Stimulated activated naive CD4-positive, alpha-beta T cell treated with Interleukin-2 at 50 U/mL for 16 hours (primary cell): Measurements from ENCODE around the gene RRP12.
"Not testable (repeated sequence)": the region's sequence is repeated elsewhere in the genome, so short reads cannot be mapped to it uniquely, and the experiment has no call there.

Experiments
- DNase-seq: peaks from one replicate; lab custom pipeline; 2025; lab: John Stamatoyannopoulos, UW

The RRP12 gene

DNA sequence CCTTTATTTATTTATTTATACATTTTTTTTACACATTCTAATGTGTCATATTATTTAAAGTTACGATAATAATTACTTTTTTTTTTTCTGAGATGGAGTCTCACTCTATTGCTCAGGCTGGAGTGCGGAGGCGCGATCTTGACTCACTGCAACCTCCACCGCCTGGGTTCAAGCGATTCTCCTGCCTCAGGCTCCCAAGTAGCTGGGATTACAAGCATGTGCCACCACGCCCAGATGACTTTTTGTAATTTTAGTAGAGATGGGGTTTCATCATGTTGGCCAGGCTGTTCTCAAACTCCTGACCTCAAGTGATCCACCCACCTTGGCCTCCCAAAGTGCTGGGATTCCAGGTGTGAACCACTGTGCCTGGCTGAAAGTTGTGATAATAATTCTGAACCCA is 5.3 kb upstream of the RRP12 start:
- DNase-seq: not testable (repeated sequence)

DNA sequence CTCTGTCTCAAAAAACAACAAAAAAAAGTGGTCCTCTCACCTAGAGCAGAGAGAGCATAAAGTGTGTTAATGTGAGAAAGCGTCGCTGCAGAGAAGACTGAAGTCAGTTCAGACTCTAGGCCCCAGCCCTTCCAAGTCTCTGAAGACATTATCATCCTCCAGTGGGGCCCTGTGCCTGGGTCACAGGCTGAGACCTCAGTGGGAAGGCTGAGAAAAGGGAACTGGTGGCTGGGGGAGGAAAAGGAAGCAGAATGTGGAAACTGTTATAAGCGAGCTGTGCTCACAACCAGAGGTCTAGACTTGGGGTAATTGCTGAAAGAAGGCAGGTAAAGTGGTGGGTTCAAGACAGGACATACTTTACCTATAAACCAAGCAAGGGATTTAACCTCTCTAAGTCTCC is 4.9 kb upstream of the RRP12 start:
- DNase-seq: no peak

DNA sequence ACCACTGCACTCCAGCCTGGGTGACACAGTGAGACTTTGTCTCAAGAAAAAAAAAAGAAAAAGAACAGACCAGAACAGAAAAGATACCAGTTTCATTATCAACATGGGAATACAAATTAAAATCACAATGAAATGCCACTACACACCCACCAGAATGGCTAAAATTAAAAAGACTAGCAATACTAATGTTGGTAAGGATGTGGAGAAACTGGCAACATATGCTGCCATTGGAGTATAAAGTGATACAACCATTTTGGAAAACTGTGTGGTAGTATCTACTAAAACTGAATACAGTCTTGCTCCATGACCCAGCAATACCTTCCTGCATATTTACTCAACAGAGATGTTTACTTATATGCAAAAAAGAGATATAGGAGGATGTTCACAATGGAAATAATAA is 2.9 kb upstream of the RRP12 start:
- no peak for DNase-seq

GRCh38 chr10:97401455-97401919 is 347 bp upstream of the RRP12 start:
- DNase-seq: no peak

DNA sequence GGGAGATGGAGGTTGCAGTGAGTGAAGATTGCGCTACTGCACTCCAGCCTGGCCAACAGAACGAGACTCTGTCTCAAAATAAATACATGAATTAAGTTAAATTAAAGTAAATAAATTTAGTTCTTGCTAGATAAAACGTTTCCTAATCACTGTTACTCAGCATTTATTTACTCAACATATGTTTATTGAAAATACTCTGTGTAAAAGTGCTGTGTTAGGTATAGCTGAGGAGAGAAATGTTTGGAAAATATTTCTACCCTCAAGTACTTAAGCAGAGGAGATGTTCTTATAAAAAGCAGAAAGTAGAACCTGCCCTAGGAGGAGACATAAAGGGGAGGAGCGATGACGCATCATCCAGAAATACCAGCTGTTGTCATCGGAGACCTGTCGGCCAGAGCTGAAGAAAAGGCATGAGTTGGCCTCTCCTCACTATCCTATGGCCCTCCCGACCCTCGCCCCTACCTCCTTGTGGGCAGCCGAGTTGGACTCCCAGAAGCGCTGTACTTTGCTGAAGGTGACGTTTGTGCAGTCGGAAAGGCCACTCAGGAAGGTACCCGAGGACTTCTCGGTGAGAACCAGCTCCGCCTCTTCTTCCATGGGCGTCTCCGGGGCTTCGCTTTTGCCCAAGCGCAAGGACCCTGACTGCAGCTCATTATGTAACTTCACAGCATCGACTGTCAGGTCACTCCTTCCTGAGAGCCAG is 1.1 kb downstream of the RRP12 start:
- DNase-seq: peak; percentile 19

GRCh38 chr10:97396056-97396455 is 5.1 kb downstream of the RRP12 start:
- no peak for DNase-seq

DNA sequence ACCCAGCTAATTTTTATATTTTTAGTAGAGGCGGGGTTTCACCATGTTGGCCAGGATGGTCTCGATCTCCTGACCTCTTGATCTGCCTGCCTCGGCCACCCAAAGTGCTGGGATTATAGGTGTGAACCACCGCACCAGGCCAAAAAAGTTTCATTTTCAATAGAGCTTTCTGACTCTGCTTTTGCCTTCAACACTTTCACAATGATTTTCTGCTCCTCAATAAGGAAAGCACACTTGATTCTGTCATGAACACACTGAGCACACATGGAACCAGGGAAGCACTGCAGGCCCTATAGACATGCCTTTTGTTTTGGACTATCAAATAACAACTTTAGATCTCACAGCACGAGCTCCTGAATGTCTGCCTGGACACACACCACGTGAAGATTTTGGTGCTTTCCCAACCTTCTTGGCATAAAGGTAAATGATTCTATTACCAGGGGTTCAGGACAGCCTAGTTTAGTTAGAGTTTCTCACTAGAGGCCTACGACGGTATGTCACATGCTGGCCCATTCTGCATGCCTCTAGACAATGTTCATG is 8.0 kb downstream of the RRP12 start:
- no peak for DNase-seq

DNA sequence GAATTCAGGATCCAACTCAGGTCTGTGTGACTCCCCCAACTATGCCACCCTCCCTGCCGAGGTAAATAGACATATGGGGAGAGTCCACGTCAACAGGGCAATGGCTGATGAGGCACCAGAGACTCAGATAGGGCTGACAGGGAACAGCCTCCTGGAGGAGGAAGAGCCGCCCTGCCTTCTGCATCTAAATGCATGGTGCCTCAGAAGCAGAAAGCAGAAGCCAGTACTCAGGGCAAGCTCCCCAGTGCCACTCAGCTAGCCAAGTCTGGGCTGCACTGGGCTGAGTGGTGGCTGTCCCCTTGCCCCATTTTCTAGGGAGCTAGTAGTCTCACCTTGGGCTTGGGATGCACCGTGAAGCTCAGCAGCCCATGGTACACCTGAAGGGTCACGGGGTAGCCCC is 11.0 kb downstream of the RRP12 start:
- DNase-seq: no peak

- DNase-seq: no peak
Measured at GRCh38 chr10:97388152-97388551, 13.0 kb downstream of the RRP12 start.

- no peak for DNase-seq
Measured at GRCh38 chr10:97385565-97385964, 15.6 kb downstream of the RRP12 start.

GRCh38 chr10:97384641-97385040 is 16.5 kb downstream of the RRP12 start:
- DNase-seq: no peak

- DNase-seq: no peak
Measured at GRCh38 chr10:97384156-97384555, 17.0 kb downstream of the RRP12 start.

- DNase-seq: no peak
Measured at GRCh38 chr10:97383159-97383558, 18.0 kb downstream of the RRP12 start.

GRCh38 chr10:97381626-97382025 is 19.5 kb downstream of the RRP12 start:
- DNase-seq: no peak

DNA sequence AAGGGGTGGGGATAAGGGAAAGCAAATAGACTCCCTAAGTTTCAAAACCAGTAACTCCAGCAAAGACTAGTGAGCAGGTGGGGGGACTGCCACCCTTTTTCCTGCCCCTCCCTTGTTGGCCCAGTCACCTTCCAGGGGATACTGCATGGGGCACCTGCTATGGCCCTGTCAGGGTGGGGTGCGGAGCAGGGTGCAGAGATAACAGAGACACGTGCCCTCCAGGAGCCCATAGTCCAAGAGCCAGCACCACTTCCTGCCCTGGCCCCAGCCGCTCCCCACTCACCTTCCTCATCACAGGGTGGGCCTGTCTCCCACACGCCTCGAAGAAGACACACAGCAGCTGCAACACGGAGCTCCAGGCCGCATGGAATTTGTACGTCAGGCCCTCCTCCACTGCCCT is 20.6 kb downstream of the RRP12 start:
- no peak for DNase-seq

GRCh38 chr10:97378933-97379921 is 21.9 kb downstream of the RRP12 start:
- DNase-seq: no peak

DNA sequence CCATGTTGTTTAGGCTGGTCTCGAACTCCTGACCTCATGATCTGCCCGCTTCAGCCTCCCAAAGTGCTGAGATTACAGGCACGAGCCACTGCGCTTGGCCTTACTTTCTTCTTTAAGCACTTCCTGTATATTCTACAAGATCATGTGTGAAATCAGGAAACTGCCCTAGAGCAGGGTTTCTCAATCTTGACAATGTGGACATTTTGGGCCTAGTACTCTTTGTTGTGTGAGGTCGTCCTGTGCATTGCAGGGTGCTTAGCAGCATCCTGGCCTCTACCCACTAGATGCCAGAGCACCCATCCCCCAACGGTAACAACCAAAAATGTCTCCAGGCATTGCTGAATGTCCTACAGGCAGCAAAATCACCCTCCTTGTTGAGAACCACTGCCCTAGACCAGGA is 24.7 kb downstream of the RRP12 start:
- no peak for DNase-seq

GRCh38 chr10:97373456-97373855 is 27.7 kb downstream of the RRP12 start:
- no peak for DNase-seq

DNA sequence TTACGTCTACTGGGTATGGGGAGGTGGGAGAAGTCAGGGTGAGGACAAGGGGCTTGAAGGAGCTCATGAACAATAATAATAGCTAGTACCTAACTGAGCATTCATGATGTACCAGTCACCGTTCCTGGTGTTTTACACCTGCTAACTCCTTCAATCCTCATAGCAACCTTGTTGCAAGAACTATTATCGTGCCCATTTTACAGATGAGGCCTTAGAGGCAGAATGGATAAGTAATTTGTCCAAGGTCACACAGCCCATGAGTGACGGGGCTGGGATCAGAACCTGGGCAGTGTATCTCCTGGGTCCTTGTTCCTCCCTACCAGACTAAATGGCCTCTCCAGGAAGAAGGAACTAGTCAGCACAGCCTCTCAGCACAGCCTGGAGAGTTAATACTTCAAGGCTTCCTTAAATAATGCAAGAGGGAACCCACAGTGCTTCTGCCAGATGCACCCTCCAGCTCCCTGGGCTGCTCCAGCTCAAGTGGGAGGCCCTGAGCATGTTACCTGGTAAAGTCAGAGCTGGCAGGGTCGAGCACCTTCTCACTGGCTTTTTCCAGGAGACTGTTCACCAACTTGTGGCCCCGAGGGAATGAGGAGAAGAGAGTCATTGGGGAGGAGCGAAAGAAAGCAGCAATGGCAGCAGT is 28.8 kb downstream of the RRP12 start:
- DNase-seq: no peak

DNA sequence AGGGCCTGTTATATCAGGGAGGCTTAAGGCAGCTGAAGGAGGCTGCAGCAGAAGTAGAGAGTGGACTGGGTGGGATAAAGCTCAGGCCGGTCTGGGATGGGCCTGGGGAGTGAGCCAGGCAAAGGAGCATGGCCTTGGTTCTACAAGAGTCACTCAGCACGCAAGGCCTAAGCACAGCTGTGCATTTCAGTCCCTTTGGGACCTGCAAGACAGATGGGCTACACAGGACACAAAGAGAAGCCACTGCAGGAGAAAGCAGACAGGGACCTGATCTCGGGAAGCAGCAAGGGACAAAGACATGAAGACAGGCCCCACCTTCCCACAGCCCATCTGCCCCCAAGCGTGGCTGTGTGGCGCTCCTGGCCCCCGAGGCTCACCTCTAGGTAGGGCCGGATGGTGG is 29.4 kb downstream of the RRP12 start:
- DNase-seq: no peak

- no peak for DNase-seq
Measured at GRCh38 chr10:97367126-97367649, 34.0 kb downstream of the RRP12 start.

- DNase-seq: no peak
Measured at GRCh38 chr10:97366572-97366971, 34.6 kb downstream of the RRP12 start.
